Myocyte (in vitro differentiated cells): ENCODE data around the gene MAPKAPK3. TPM values are rescaled to one million over a fixed set of nuclear protein-coding genes. Genes with fewer than 3 reads are reported as not detected.

Experiments
- DNase-seq: peaks from one replicate; pipeline ENCODE4 v3.0.0-alpha.2; 2012; ENCODE audit warnings: low read depth
- total RNA-seq: library from RNA; depleted of rRNA; stranded (reverse); fragments of >200 nt; gene quantifications from 2 replicates; pipeline ENCODE4 v1.2.3, GENCODE V29; 2014

Gene MAPKAPK3
- total RNA-seq, 1 donor from 2014 or later: 91.0 TPM

- peak; percentile 43 for DNase-seq
Observed at GRCh38 chr3:50625231-50626182, 8.6 kb downstream of the MAPKAPK3 start.

- no peak for DNase-seq
Observed at GRCh38 chr3:50626401-50626800, 9.4 kb downstream of the MAPKAPK3 start.

- peak; percentile 97 for DNase-seq
Observed at GRCh38 chr3:50627407-50628051, 10.6 kb downstream of the MAPKAPK3 start.

- DNase-seq: no peak
Observed at GRCh38 chr3:50628601-50629000, 11.7 kb downstream of the MAPKAPK3 start.

- DNase-seq: peak; percentile 50
Observed at GRCh38 chr3:50630394-50630793, 13.4 kb downstream of the MAPKAPK3 start.

- no peak for DNase-seq
Observed at GRCh38 chr3:50630877-50631276, 13.9 kb downstream of the MAPKAPK3 start.

DNA sequence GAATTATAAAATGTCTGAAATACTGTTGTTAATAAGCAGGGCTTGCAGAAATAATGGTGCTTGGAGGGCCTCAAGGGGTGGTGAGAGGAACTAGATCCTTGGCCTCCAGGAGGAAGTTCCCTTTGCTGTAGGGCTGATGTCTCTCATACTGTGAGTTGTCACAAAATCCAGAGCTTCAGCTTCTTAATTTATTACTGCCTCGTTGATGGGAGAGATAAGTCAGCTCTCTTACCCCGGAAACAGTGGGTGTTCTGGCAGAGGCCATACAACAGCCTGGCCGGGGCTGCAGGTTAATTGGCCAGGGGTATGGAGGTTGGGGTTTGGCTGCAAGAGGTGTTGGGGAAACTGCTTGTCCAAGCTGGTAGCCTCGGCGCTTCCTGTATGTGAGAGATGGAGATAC is 15.5 kb downstream of the MAPKAPK3 start:
- DNase-seq: no peak

- DNase-seq: no peak
Observed at GRCh38 chr3:50633230-50633790, 16.4 kb downstream of the MAPKAPK3 start.

- DNase-seq: no peak
Observed at GRCh38 chr3:50635066-50635465, 18.1 kb downstream of the MAPKAPK3 start.

GRCh38 chr3:50637011-50637410 is 20.1 kb downstream of the MAPKAPK3 start:
- no peak for DNase-seq

DNA sequence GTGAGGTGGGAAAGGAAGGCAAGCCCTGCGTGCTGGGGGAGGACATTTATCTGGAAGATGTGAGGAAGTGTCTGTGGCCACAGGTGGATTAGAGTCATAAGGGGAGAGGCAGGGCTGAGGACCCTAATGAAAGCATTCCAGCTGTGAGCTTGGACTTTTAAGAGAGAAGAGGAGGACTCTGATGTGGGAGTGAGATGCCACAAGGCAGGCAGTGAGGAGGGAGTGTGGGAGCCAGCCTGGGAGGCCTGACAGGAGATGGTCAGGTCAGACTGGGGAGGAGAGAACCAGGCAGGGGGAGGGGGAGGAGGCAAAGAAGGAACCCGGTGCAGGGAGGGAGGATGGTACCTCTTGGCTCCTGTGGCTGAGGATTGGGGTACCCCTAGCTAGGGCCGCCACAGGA is 21.0 kb downstream of the MAPKAPK3 start:
- no peak for DNase-seq

DNA sequence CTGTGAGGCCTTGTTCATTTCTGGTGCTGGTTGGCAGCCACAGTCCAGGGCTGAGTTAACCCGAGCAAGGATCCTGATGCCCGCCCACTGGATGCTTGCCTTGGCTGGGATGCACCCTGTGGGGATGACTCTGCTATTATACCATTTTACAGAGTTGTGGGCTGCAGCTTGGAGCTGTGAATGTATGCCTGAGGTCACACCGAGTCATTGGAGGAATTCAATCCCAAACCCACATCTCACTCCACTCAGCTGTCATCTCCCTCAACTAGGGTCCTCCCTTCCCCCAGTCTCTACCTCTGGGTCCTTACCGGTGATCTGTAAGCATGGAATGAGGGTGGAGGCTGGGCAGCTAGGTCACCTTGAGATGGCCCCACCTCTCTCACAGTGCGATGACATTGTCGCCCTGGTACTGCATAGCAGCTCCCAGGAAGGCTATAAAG is 22.1 kb downstream of the MAPKAPK3 start:
- DNase-seq: peak; percentile 88

DNA sequence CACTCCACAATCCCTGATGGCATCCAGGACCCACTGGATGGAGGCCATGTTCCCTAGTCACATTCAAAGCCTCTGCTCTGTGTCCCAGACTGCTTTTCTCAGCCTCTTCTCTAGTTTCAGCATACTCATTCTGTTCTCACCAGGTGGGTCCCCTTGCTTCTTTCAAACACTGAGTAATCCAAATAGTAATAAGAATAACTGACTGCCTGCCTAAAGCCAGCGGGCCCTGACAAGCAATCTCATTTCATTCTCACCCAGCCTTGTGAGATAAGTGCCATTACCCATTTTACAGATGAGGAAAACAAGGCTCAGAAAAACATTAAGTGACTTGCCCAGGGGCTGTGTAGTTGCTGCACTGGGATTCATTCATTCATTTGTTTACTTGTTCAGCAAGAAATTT is 25.4 kb downstream of the MAPKAPK3 start:
- no peak for DNase-seq

GRCh38 chr3:50644561-50644960 is 27.6 kb downstream of the MAPKAPK3 start:
- no peak for DNase-seq

GRCh38 chr3:50645378-50645777 is 28.4 kb downstream of the MAPKAPK3 start:
- no peak for DNase-seq

DNA sequence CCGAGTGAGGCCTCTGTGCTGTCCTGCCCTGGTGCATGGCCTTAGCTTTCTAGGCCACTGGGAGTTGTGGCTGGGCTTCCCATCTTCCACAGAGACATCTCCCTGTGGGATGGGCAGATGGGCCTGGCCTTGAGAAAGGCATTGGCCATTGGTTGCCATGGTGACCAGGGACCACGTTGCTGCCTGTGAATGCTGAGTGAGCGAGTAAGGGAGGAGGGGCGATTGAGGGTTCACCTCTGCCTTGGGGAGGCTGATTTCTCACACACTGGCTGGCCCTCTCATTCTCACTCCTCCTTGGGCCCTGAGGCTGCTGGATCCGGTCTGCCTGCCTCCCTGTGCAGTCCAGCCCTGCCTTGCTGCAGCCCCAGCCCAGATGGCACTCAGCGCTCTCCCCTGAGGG is 31.4 kb downstream of the MAPKAPK3 start:
- DNase-seq: no peak

DNA sequence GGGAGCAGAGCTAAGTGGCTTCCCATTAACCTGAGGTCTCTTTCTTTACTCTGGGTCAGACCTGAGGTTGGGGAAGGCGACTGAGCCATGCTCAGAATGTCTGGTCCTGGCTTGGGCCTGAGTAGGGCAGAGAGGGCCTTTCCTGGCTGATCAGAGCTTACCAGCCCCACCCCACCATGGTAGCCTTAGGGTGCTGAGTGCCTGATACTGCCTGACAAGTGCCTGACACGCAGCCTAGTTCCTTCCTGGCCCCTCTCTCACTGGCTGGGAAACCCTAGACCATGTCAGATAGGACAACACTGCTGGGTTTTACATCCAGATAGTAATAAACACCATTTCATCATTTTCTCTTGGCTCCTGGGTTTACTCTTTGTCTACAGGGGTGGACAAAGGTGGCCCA is 32.0 kb downstream of the MAPKAPK3 start:
- no peak for DNase-seq

DNA sequence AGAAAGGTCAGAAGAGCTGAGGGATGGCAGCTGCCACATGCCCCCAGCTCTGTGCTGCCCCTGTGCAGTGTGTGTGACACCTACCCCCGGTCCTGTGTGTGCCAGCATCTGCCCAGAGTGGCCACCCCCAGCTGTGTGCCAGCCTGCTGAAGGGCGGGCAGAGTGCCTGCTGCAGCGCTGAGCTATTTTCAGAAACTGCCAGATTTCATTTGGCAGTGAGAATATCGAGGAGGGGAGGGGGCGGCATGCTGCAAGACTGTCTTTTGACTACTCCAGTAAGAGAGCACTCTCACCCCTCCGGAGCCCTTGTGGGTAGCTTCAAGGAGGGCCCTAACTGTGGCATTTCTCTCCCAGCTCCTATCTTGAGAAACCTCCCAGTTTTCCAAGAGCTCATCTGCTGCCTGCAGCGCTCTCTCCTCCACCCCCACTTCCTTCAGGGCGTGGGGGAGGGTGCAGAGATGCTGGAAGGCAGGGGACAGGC is 32.5 kb downstream of the MAPKAPK3 start:
- peak; percentile 45 for DNase-seq

DNA sequence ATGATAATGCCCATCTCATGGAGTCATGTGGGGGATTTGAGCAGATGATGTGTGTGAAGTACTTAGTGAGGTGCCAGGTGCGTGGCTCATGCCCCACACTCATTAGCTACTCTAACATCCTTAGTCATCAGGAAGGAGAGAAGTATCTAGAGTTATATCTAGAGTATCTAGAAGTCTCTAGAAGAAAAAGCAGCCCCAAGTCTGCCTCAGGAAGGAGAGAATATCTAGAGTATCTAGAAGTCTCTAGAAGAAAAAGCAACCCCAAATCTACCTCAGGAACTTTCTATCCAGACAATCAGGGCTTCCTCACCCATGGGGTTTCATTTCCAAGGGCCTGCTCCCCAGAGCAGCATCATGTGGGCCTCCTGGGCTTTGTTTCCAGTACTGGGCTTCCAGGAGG is 33.1 kb downstream of the MAPKAPK3 start:
- DNase-seq: no peak

- no peak for DNase-seq
Observed at GRCh38 chr3:50651445-50651844, 34.5 kb downstream of the MAPKAPK3 start.

GRCh38 chr3:50651920-50652529 is 35.1 kb downstream of the MAPKAPK3 start:
- no peak for DNase-seq

DNA sequence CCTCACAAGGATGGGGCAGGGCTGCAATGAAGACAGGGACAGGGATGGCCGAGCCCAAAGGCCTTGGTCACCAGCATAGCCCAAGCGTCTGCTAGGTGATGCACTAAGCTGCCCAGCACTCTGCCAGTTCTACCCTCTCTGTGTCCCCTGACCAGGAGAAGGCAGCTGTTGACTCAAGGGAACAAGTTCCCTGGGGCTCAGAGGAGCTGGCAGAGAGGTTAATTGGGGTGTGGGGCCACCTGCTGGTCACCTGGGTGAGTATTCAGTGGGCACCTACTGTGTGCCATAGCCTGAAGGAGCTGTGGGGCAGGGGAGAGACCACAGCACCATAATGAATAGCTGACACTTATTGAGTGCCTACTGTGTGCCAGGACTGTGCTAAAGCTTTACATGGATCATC is 35.8 kb downstream of the MAPKAPK3 start:
- no peak for DNase-seq
